ENCODE data around the gene NOXO1.
"Not testable (repeated sequence)": the region's sequence is repeated elsewhere in the genome, so short reads cannot be mapped to it uniquely, and the experiment has no call there.

Gene NOXO1

DNA sequence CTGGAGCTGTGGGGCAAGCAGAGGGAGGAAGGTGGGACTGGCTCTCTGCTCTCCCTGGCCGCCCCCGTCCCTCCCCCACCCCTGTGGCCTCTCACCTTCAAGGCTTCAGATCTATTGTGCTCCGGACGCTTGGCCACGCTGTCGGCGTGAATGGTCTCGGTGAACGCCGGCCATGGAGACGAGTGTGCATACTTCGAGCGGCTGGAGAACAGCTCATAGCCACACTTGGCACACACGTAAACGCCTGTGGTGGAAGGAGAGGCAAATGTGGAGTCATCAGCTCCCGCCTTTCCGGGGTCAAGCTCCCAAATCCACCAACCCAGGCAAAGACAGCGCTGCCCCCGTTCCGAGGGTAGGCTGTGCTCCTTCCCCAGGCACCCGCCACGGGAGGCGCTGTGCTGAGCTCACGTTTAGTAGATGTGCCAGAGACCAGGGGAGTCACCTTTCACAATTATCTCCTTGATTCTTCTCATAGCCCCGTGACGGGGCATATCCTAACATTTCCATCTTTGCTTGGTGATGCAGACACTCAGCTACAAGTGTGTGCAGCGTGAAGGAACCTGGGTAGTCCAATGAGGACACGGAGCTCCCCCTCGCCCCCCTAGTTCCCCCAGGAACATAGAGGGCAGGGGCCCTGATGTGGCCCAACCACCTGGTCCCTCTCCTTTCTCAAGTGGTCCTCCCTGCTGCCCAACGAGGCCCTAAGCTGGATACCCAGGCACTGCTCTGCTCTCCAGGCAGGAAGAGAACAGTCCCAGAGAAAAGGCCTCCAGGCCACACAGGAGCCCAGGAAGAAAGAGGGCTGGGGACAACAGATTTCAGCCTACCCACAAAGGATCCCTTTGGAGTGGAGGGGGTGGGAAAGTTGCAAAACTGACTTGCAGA is 39.9 kb downstream of the NOXO1 start:
- no peak for DNase-seq (ENCODE audit: low spot score)

DNA sequence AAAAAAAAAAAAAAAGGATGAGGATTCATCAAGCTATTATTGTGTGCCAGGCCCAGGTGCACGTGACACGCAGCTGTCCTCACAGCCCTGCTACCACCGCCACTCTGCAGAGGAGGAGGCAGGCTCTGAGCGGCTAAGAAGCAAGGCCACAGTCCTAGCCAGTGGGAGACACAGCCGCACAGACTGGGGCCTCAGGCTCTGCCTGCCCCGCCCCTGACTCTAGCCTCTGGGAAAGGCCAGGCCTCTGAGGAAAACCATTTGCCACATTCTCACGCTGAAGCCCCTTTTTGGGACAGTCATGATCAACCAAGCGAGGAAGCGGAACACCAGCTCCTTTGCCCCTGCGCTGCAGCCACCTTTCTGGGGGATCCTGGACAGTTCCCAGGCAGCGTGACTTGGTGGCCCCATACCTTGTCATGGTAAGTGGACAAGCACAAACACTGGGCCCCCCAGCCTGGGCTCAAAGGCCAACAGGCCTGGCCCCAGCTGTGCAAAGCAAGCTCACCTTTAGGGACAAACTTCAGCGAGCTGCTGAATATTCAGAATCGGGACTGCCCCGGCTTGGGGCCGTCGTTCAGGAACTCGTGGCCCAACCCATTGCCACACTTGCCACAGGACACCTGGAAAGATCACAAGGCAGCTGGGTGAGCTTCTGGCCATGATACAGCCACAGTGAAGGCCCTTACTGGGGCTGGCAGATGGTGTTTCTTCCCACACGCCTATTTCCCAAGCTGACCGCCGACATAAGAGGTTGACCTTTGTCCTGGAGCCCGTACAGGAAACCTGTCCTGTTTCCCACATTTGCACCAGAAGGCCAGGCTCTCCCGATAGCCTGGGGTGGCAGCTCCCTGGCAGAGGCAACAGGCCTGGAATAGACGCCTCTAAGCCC is 40.8 kb downstream of the NOXO1 start:
- DNase-seq (ENCODE audit: low spot score): no peak

DNA sequence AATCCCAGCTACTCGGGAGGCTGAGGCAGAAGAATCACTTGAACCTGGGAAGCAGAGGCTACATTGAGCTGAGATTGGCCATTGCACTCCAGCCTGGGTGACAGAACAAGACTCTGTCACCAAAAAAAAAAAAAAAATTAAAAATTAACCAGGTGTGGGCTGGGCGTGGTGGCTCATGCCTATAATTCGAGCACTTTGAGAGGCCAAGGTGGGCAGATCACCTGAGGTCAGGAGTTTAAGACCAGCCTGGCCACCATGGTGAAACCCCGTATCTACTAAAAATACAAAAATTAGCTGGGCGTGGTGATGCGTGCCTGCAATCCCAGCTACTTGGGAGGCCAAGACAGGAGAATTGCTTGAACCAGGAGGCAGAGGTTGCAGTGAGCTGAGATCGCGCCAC is 41.4 kb downstream of the NOXO1 start:
- DNase-seq (ENCODE audit: low spot score): not testable (repeated sequence)

DNA sequence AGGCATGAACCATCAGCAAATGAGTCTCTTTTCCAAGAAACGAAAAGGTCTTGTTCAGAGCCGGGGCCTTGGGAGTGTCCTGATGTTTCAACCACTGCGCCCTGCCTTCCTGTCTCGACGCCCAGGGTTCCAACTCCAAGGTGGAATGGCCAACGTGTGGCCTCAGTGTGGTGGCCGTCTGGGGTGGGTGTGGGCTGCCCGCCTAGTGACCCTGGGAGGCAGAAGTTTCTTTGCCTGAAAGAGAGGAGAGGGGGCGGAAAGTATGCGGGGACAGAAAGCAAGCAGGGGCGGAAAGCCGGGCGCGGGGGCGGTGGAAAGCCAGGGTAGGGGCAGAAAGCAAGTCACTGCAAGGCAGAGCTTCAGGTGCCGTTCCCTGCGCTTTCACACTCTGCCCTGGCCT is 42.4 kb downstream of the NOXO1 start:
- no peak for DNase-seq (ENCODE audit: low spot score)

DNA sequence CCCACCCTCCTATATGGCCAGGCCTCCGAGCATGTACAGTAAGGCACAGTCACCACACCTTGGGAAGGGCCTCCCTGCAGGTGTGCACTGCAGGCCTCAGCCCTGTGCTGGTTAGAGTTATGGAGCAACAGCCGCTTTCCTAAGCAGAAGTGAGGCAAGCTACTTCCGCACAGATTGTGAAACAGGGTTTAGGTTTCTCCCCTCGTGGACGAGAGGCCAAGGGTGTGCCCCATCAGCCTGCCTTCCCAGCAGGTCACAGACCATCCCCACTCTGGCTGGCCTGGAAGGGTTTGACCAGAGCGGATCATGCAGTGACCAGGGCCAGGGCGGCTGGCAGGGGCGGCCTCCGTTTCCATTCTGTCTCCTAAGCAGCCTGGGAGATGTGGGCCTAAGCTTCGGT is 43.0 kb downstream of the NOXO1 start:
- no peak for DNase-seq (ENCODE audit: low spot score)

DNA sequence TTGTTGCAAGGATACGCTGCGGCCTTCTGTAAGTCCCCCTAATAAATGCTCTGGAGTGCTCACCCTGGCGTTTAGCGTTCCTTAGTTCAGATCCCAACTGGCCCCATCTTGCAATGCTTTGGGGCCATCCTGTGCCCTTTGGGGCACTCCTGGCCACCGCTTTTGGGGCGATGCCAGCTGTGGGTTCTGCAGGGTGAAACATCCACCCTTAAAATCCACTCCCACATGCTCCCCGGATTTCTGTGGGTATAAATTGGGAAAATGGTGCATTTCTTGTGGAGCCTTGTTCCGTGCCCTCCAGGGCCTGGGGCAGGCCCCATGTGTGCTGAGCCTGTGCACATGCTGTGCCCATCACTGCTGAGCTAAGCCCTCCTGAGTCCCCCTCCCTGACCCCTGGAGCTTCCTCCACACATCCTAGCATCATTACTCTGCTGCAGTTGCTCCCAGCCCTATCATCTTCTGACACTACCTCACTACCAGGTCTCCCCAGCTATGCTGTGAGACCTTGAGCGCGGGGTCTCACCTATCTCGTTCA is 44.3 kb downstream of the NOXO1 start:
- no peak for DNase-seq (ENCODE audit: low spot score)

DNA sequence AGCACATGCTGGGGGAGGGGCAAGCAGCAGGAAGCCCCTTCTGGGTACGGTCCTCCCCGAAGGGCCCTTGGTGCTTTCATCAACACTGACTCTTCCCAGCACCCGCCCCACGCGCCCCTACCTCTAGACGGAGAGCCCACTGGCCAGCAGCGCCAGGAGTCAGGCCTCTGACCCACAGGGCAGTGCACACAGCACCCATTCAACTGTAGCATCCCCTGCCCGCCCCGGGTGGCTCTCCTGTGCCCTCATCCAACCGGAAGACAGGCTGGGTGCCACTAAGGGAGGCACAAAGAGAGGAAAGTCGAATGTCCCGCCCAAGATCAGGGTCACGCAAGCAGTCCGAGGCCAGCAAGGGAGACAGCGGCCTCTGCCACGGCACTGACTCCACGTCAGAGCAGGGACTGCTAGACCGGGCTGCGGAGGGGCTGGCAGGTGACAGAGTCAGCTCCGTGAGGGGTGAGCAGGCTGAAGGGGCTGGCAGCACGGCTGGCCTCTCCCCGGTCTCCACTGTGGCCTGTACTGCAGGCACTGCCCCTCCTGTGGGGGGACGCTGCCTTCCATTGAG is 48.1 kb downstream of the NOXO1 start:
- DNase-seq (ENCODE audit: low spot score): no peak

DNA sequence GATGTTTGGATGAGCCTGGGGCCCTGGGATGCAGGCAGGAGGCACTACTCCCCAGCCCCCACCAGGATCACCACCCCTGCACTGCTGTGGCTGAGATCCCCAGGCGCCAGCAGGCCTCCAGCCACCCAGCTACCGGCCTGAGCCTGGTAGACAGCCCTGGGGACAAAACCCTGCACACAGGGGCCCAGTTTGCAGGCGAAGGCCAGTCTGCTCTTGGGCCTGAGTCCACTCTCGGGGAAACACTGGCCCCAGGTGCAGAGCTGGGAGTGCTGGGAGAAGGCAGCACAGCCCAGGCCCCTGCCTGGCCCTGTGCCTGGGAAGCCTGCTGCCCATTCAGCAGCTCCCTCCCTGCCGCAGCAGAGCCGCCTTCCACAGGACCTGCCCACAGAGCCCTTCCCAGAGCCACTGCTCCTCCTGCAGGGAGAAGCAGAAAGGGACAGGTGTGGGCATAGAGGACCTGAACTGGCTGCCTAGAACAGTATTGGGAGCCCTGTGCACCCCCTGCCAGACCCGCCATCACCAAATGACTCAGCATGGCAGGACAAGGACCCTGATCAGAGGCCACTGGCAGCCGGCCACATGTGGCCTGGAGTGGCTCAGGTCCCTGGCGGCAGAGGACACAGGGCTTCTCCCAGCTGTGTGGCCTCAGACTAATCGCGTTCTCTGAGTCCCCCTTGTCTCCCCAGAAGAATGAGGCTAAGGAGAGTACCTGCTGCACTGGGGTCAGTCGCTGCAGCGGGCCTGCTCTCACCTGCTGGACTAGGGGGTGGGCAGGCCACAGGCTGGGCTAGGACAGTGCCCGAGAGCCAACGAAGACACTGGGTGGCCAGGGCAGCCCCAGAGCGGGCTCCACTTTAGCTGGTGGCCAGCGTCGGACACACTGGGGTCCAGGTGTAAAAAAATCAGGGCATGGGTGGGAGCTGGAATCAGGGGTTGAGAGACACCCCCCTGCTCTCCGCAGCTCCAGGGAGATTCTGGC is 48.9 kb downstream of the NOXO1 start:
- no peak for DNase-seq (ENCODE audit: low spot score)

DNA sequence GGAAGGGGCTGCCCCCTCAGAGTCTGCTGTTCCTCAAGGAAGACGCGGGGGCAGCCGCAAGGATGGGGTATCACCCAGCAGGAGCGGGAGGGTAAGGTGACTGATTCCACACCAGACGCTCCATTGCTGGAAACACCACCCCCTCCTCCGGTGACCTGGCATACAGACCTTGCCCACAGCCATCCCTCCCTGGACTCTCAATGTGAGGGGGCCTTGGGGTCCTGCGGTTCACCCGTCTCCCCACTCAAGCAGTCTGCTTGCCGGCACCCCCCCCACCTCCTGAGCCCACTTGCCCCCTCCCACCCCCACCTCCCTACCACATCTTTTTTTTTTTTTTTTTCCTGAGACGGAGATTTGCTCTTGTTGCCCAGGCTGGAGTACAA is 50.9 kb downstream of the NOXO1 start:
- no peak for DNase-seq (ENCODE audit: low spot score)

DNA sequence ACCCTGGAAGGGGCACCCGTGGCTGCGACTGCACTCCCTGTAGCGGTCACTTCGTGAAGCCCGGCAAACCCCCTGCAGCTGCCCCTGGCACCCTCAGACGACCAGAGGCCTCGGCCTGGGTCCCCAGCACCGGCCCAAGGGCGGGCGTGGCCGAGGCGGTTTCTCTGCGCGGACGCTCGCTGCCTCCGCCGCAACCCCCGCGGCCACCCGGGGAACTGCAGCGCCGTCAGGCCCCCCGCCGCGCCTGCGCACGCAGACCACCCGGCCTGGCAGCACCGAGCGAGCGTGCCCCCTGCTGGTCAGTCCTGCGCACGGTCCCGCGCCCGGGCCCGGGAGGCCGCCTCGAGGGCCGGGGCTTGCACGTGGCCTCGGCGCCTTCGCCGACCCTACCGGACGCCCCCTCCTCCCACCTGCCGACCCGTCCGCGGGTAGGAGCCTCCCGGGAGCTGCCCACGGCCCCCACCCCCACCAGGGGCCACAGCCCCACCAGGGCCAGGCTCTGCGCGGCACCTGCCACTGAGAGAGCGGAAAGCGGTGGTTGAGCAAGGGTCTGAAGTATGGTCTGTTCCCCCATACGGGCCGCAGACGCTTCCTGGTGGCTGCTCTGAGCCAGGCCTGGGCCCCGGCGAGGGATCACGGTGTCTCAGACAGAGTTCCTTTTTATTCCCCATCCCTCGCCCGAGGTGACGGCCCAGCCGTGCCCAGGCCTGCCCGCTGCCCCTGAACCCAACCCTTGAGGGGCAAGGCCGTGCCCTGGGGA is 51.5 kb downstream of the NOXO1 start:
- peak; percentile 97 for DNase-seq (ENCODE audit: low spot score)

DNA sequence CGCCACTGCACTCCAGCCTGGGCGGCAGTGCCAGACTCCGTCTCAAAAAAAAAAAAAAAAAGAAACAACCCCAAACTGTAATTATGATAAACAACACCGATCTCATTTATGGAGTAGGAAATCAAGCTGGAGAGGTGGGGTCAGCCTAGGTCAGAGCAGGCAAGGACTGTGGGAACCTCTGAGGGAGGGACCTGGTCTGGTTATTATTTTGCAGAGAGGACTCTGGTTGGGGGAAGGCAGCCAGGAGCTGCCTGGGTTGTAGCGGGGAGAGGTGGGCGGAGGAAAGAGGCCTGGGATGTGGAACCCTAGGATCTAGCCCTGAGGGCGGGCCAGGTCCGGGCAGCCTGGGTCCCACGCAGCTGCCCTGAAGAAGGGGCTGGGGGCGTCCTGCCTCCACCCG is 52.2 kb downstream of the NOXO1 start:
- DNase-seq (ENCODE audit: low spot score): no peak
